Articular chondrocyte of knee joint (primary cell): ENCODE data around the gene TAX1BP3. TPM values are rescaled to one million over a fixed set of nuclear protein-coding genes. Genes with fewer than 3 reads are reported as not detected.

Experiments used
- total RNA-seq: library from RNA; depleted of rRNA; stranded (reverse); fragments of >200 nt; gene quantifications from 2 replicates; pipeline ENCODE4 v1.2.3, GENCODE V29; 2012

Gene TAX1BP3
- total RNA-seq = 127 and 146 TPM in 2 replicates

DNA sequence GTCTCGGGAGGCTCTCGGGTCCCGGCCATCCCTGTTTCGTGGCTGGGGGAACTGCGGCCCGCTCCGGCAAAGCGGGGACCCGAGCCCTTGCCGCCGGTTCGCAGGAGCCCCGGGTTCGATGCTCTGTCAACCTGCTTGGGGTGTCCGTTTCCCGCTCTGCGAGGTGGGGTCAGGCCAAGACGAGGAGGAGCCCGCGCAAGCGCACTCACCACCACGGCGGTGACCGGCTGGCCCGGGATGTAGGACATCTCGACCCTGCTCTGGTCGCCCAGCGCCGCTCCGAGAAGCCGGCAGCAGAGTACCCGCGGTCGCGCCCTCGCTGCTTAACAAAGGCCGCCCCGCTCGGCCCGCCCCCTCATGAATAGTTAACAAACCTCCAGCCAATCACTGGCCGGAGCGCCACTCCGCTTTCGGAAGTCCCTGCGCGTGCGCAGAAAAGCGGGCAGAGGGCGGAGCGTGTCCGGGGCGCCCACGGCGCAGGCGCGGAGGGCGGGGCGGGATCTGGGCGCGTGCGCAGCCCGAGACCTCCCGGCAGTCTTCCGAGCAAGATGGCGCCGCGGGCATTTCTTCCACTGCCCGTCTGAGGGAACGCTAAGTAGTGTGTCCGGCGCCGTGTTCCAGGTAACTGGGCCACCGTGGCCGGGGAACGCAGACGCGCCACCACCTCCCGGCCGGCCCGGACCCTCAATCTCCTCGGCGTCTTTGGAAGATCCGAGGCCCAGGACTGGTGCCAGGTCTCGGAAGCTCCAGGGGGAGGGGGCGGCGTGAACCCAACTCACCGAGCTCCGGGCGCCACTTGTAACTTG is at the start of gene TAX1BP3, which contains the start of gene EMC6:
Gene TAX1BP3, minus strand, starts transcription at position 300 of the 806 bp plus-strand sequence. Its CDS starts 52 bp downstream, at position 248.
Gene EMC6, plus strand, starts transcription at position 534 of the 806 bp plus-strand sequence. CDS start 335 bp downstream, outside the sequence.

DNA sequence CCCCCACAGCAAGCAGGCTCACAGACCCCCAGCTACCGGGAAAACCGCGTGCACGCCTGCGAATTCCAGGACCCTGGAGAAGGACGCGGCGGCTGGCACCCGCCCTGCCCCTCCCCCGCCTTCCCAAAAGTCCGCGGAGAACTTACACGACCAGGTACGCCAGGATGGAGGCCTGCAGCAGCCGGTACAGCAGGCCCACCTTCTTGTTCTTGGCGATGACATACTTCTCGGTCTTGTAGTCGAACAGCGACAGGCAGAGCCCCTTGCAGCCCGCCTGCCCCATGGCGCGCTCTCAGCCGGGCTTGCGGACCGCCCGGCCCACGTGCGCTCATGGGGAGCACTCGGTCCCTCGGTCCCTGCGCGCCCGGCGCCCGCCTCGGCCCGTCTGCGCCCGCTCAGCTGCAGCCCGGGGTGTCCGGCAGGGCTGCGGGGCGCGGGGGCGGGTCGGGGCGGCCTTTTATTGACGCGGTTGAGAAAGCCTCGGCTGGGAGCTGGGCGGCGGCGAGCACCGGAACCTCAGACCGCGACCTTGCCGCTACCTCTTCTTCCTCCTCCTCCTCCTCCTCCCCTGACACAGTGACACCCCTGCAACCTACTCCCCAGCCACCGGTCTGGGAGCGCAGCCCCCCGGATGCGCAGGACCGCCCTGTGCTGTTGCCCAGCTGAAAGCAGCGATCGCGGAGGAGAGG is 27.5 kb upstream of the TAX1BP3 start, which contains the start of gene P2RX5:
Gene P2RX5, minus strand, starts transcription at position 433 of the 689 bp plus-strand sequence. Its CDS starts 150 bp downstream, at position 283.

GRCh38 chr17:3636154-3636907 is 32.0 kb downstream of the TAX1BP3 start, which contains the start of the genes CTNS and SHPK:
Gene CTNS (plus strand): TSS chr17:3636760. CDS start chr17:3640207, 3,447 bp downstream.
Gene SHPK (minus strand): TSS chr17:3636250. CDS start chr17:3636219, 31 bp downstream.

Other genes starting within 250 kb of the TAX1BP3 start
- gene OR1E2, start 234.7 kb downstream of the TAX1BP3 start, total RNA-seq = 0.13 TPM in 1 of 2 replicates, not detected in the other
- 1.3 TPM in 1 of 2 replicates, not detected in the other for gene SPATA22, start 196.8 kb downstream of the TAX1BP3 start, total RNA-seq
- 0.26 and 0.97 TPM in 2 replicates for gene ASPA, start 192.6 kb downstream of the TAX1BP3 start, total RNA-seq
- 0.91 and 2.2 TPM in 2 replicates for gene TRPV3, start 110.8 kb downstream of the TAX1BP3 start, total RNA-seq
- gene TRPV1, start 59.2 kb downstream of the TAX1BP3 start, total RNA-seq = 2.0 and 2.5 TPM in 2 replicates
- gene SHPK, start 32.3 kb downstream of the TAX1BP3 start, total RNA-seq = 11.8 and 14.1 TPM in 2 replicates
- 12.6 and 23.1 TPM in 2 replicates for gene CTNS, start 31.8 kb downstream of the TAX1BP3 start, total RNA-seq
- 11.5 and 12.5 TPM in 2 replicates for gene EMC6, start 234 bp upstream of the TAX1BP3 start, total RNA-seq
- gene P2RX5, start 27.6 kb upstream of the TAX1BP3 start, total RNA-seq = 0.78 and 1.6 TPM in 2 replicates
- 2.4 and 4.1 TPM in 2 replicates for gene HASPIN, start 55.3 kb upstream of the TAX1BP3 start, total RNA-seq
- gene ITGAE, start 132.6 kb upstream of the TAX1BP3 start, total RNA-seq = 25.0 and 30.9 TPM in 2 replicates
- gene NCBP3, start 177.7 kb upstream of the TAX1BP3 start, total RNA-seq = 35.7 and 81.7 TPM in 2 replicates
- gene CAMKK1, start 224.5 kb upstream of the TAX1BP3 start, total RNA-seq = 5.9 and 6.1 TPM in 2 replicates
- gene P2RX1, start 247.9 kb upstream of the TAX1BP3 start, total RNA-seq = under 0.01 TPM in 1 of 2 replicates, not detected in the other